Spleen (tissue), 7 donors: ENCODE results near the gene TEAD1.

Experiments
- CTCF ChIP-seq, 11 experiments: fragments of 200-600 bp in 7 of 11; fragments of 450-650 bp in 4 of 11; sonication (generic) in 4 of 11; IDR thresholded peaks in 8 of 11; conservative IDR thresholded peaks in 3 of 11; 1 replicate in 7 of 11; 2 replicates in 4 of 11; pipeline versions ENCODE4 v1.4.0 to v1.8.0; 2016 to 2021; ENCODE audit warnings: antibody characterized with exemption in 11 of 11, inconsistent platforms in 4 of 11, mild to moderate bottlenecking in 1 of 11
- POLR2A ChIP-seq, 3 donors: fragments of 450-650 bp; IDR thresholded peaks; one replicate each; pipeline ENCODE4 v1.5.1; 2017; ENCODE audit warnings: antibody characterized with exemption in 3 of 3, mild to moderate bottlenecking in 1 of 3
- POLR2AphosphoS5 ChIP-seq, 3 donors: sonication (generic); formaldehyde crosslinking; IDR thresholded peaks; one replicate each; pipeline ENCODE4 v1.5.1; 2017; ENCODE audit warnings: antibody characterized with exemption in 3 of 3
- donor health status: DM: no; HTN: no; CAD: no; lungs with moderate emphysema.
- donor health status: DM: no; HTN: no; CAD: no.
- donor health status: DM: no; HTN: no; CAD: no.

GRCh38 chr11:12655842-12656241 is 18.4 kb upstream of the TEAD1 start:
- TF ChIP-seq CTCF (IDR thresholded peaks at IDR 0.05 in 8 of 11, conservative IDR thresholded peaks at IDR 0.05 in 3 of 11), result no peak
- TF ChIP-seq POLR2AphosphoS5 (IDR thresholded peaks at IDR 0.05), result no peak
- no peak for TF ChIP-seq POLR2A (IDR thresholded peaks at IDR 0.05)
